ENCODE results near the gene PACRG. TPM values are rescaled to one million over a fixed set of nuclear protein-coding genes. Genes with fewer than 3 reads are reported as not detected.

PACRG gene
- total and polyA plus RNA-seq, 8 donors = 1.5 to 6.8 (median 4.6) TPM

DNA sequence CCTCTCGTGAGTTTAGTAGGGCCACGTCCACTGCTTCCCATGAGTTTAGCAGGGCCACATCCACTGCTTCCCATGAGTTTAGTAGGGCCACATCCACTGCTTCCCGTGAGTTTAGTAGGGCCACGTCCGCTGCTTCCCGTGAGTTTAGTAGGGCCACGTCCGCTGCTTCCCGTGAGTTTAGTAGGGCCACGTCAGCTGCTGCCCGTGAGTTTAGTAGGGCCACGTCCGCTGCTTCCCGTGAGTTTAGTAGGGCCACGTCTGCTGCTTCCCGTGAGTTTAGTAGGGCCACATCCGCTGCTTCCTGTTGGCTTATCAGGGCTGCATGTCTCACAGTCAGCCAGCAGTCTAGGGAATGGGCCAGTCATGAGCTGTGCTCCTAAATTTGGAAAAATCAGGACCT lies 573.1 kb downstream of the PACRG start:
- Histone ChIP-seq H3K4me1 (no peaks in the 10 kb centered on the region), H3K36me3 (no peaks in the 10 kb centered on the region), H3K27ac (no peak overlapping the region), H3K4me3 (no peak overlapping the region), H3K27me3 (no peaks in the 10 kb centered on the region), H3K9me3 (no peaks in the 10 kb centered on the region)
- intact Hi-C loops (cut with DNase I) = no loop called here
- no peak for DNase-seq
- no peak for TF ChIP-seq CTCF (IDR thresholded peaks at IDR 0.05)
- ATAC-seq = no peak

- no peaks in the 10 kb centered on the region for H3K36me3 ChIP-seq
- H3K27ac ChIP-seq = no peak overlapping the region
- no peak overlapping the region for H3K4me3 ChIP-seq
- no peak for TF ChIP-seq CTCF (IDR thresholded peaks at IDR 0.05)
- no peaks in the 10 kb centered on the region for H3K4me1 ChIP-seq
- no peaks in the 10 kb centered on the region for H3K27me3 ChIP-seq
- no peaks in the 10 kb centered on the region for H3K9me3 ChIP-seq
- intact Hi-C loops (cut with DNase I) = no loop called here
- DNase-seq = no peak
- ATAC-seq = no peak
These were observed 574.2 kb downstream of the PACRG start for GRCh38 chr6:163301726-163302635.

GRCh38 chr6:163302747-163303146 lies 575.0 kb downstream of the PACRG start:
- DNase-seq = no peak
- H3K4me3 ChIP-seq = no peak overlapping the region
- H3K27ac ChIP-seq = no peak overlapping the region
- no peaks in the 10 kb centered on the region for H3K4me1 ChIP-seq
- no peak for TF ChIP-seq CTCF (IDR thresholded peaks at IDR 0.05)
- H3K36me3 ChIP-seq = no peaks in the 10 kb centered on the region
- no peak for ATAC-seq
- no peaks in the 10 kb centered on the region for H3K9me3 ChIP-seq
- no peaks in the 10 kb centered on the region for H3K27me3 ChIP-seq
- intact Hi-C loops (cut with DNase I) = no loop called here

DNA sequence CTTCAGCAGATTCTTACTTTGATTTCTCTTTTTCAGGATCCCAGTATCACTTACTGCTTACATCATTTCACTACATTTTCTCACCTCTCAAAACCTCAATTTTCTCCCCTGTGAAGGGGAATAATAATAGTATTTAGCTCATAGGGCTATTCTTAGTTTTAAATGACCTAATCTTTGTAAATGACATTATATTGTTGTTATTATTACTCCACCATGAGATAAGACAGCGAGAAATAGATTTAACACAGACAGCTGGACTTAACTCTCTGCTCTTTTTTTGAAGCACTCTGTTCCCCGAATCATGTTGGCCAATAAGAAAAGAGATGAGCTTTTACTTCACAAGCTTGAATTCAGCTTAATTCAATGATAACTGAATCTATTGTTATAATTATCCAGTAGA lies 578.2 kb downstream of the PACRG start:
- Histone ChIP-seq H3K4me1 (no peaks in the 10 kb centered on the region), H3K27ac (no peak overlapping the region), H3K36me3 (no peaks in the 10 kb centered on the region), H3K4me3 (no peak overlapping the region), H3K27me3 (no peaks in the 10 kb centered on the region), H3K9me3 (no peaks in the 10 kb centered on the region)
- DNase-seq (no peak), ATAC-seq (no peak)
- intact Hi-C loops (cut with DNase I) = no loop called here
- TF ChIP-seq CTCF (IDR thresholded peaks at IDR 0.05) = no peak

DNA sequence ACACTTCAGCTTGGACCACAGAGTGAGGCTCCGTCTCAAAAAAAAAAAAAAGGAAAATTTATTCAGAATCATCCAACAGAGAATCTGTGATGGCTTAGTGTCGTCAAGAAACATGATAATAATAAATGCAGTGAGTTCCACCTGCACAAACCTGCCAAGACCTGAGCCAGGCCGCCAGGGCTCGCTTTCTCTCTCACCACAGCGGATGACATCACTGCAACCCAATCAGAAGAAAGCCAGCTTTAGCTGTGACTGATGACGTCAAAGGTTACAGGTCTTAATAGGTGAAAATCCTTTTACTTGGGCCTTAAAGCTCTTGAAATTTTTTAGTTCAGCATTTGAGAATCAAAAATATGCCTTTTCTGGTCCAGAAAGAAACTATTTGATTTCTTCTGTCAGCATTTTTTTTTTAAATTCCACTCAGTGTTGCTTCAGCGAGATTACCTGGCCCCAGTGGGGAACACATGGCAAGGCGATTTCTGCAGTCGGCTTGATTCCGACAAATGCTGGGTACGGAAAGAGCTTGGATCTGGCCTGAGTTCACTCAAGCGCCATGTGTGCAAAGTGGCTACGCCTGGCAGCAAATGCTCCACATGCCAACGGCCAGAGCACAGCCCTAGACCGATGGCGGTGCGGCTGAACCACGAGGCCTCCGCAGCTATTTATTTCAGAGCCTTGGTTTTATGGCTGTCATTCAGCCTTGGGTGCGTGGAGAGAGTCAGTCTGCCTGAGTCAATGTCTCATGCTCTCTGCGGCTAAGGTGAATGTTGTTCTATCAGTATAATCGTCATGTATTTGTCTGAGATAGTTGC lies 581.1 kb downstream of the PACRG start:
- no peak overlapping the region for H3K4me3 ChIP-seq
- no peaks in the 10 kb centered on the region for H3K4me1 ChIP-seq
- DNase-seq (peak in 1 of 4 donors; percentile 50), ATAC-seq (no peak)
- H3K27me3 ChIP-seq = peaks cover 0 to 6% of the 10 kb centered on the region in 2 donors
- no peak for TF ChIP-seq CTCF (IDR thresholded peaks at IDR 0.05)
- no peak overlapping the region for H3K27ac ChIP-seq
- no peaks in the 10 kb centered on the region for H3K36me3 ChIP-seq
- intact Hi-C loops (cut with DNase I) = no loop called here
- no peaks in the 10 kb centered on the region for H3K9me3 ChIP-seq

All from left lung (tissue), 10 donors.